ENCODE measurements around the gene NEURL3. TPM values are rescaled to one million over a fixed set of nuclear protein-coding genes. Genes with fewer than 3 reads are reported as not detected.
"Not testable (repeated sequence)": the region's sequence is repeated elsewhere in the genome, so short reads cannot be mapped to it uniquely, and the experiment has no call there.

Gene NEURL3
- total RNA-seq, 1 donor from 2014 or later, result 1.7 TPM

GRCh38 chr2:96494188-96494587 is 11.0 kb downstream of the NEURL3 start:
- intact Hi-C loops (cut with micrococcal nuclease), result no loop called here

GRCh38 chr2:96493072-96493471 is 12.1 kb downstream of the NEURL3 start:
- intact Hi-C loops (cut with micrococcal nuclease), result no loop called here

GRCh38 chr2:96491860-96492497 is 13.2 kb downstream of the NEURL3 start:
- intact Hi-C loops (cut with micrococcal nuclease), result no loop called here

- intact Hi-C loops (cut with micrococcal nuclease), result loop anchor here (5.0 kb wide), 2 partner anchors 152 to 473 kb away; partner anchors contain the start of gene NCAPH
Measured at GRCh38 chr2:96489663-96490062, 15.5 kb downstream of the NEURL3 start.

GRCh38 chr2:96489261-96489660 is 15.9 kb downstream of the NEURL3 start:
- intact Hi-C loops (cut with micrococcal nuclease), result loop anchor here (5.0 kb wide), 2 partner anchors 152 to 473 kb away; partner anchors contain the start of gene NCAPH

- intact Hi-C loops (cut with micrococcal nuclease), result loop anchor here (1.0 to 5.0 kb wide), 13 partner anchors 15 to 476 kb away; partner anchors contain the start of genes DUSP2, LMAN2L, NCAPH and SNRNP200
Measured at GRCh38 chr2:96486696-96487095, 18.5 kb downstream of the NEURL3 start.

- intact Hi-C loops (cut with micrococcal nuclease), result loop anchor here (1.0 to 5.0 kb wide), 13 partner anchors 15 to 476 kb away; partner anchors contain the start of genes DUSP2, LMAN2L, NCAPH and SNRNP200
Measured at GRCh38 chr2:96485751-96486651, 19.2 kb downstream of the NEURL3 start.

GRCh38 chr2:96485350-96485749 is 19.8 kb downstream of the NEURL3 start:
- intact Hi-C loops (cut with micrococcal nuclease), result loop anchor here (5.0 kb wide), 2 partner anchors 148 to 477 kb away; partner anchors contain the start of gene NCAPH

- intact Hi-C loops (cut with micrococcal nuclease), result no loop called here
Measured at GRCh38 chr2:96484091-96484490, 21.1 kb downstream of the NEURL3 start.

GRCh38 chr2:96477458-96477857 is 27.7 kb downstream of the NEURL3 start:
- intact Hi-C loops (cut with micrococcal nuclease), result no loop called here

GRCh38 chr2:96471772-96472171 is 33.4 kb downstream of the NEURL3 start:
- intact Hi-C loops (cut with micrococcal nuclease), result no loop called here

GRCh38 chr2:96470636-96471035 is 34.5 kb downstream of the NEURL3 start:
- intact Hi-C loops (cut with micrococcal nuclease), result loop anchor here (1.0 kb wide), 3 partner anchors 16 to 69 kb away; no protein-coding TSS in a partner anchor

GRCh38 chr2:96470109-96470508 is 35.0 kb downstream of the NEURL3 start:
- intact Hi-C loops (cut with micrococcal nuclease), result loop anchor here (1.0 kb wide), 3 partner anchors 16 to 69 kb away; no protein-coding TSS in a partner anchor

- intact Hi-C loops (cut with micrococcal nuclease), result no loop called here
Measured at GRCh38 chr2:96468904-96469303, 36.3 kb downstream of the NEURL3 start.

- intact Hi-C loops (cut with micrococcal nuclease), result no loop called here
Measured at GRCh38 chr2:96464651-96465050, 40.5 kb downstream of the NEURL3 start.

- intact Hi-C loops (cut with micrococcal nuclease), result no loop called here
Measured at GRCh38 chr2:96464061-96464460, 41.1 kb downstream of the NEURL3 start.

- intact Hi-C loops (cut with micrococcal nuclease), result no loop called here
Measured at GRCh38 chr2:96463119-96463518, 42.0 kb downstream of the NEURL3 start.

- intact Hi-C loops (cut with micrococcal nuclease), result not testable (repeated sequence)
Measured at GRCh38 chr2:96461616-96462015, 43.5 kb downstream of the NEURL3 start.

- intact Hi-C loops (cut with micrococcal nuclease), result no loop called here
Measured at GRCh38 chr2:96452053-96452452, 53.1 kb downstream of the NEURL3 start.

- intact Hi-C loops (cut with micrococcal nuclease), result no loop called here
Measured at GRCh38 chr2:96449637-96450036, 55.5 kb downstream of the NEURL3 start.

- intact Hi-C loops (cut with micrococcal nuclease), result no loop called here
Measured at GRCh38 chr2:96449174-96449573, 56.0 kb downstream of the NEURL3 start.

GRCh38 chr2:96447726-96448125 is 57.4 kb downstream of the NEURL3 start:
- intact Hi-C loops (cut with micrococcal nuclease), result no loop called here

Measured in T-helper 1 cell treated with Interleukin-12 subunit alpha and Interleukin-12 subunit beta and Interleukin-4 antibody, amounts not matched to agents 30 ng/mL and 1 ng/mL, for 36 hours (primary cell).